BE2C (cell line): ENCODE data around the gene GDF15. TPM values are rescaled to one million over a fixed set of nuclear protein-coding genes. Genes with fewer than 3 reads are reported as not detected.
A peak's percentile ranks its signal among the peaks of the same experiment; 100 is the strongest.

Experiments used
- DNase-seq: peaks from one replicate; pipeline ENCODE4 v3.0.0-alpha.2; 2020
- H3K27me3 ChIP-seq: fragments of 250-450 bp; sonication (Bioruptor Pico); 2 replicates; pipeline ENCODE4 v1.5.1; 2020; ENCODE audit warnings: mild to moderate bottlenecking
- H3K36me3 ChIP-seq: fragments of 250-450 bp; sonication (Bioruptor Pico); 2 replicates; pipeline ENCODE4 v1.5.1; 2020; ENCODE audit warnings: mild to moderate bottlenecking
- H3K4me1 ChIP-seq: fragments of 250-450 bp; sonication (Bioruptor Pico); 2 replicates; pipeline ENCODE4 v1.5.1; 2020
- H3K4me3 ChIP-seq: 2 replicates; pipeline ENCODE4 v1.5.1; 2011; ENCODE audit warnings: low read depth, low read length
- H3K9me3 ChIP-seq: fragments of 250-450 bp; sonication (Bioruptor Pico); 2 replicates; pipeline ENCODE4 v1.5.1; 2020
- polyA plus RNA-seq: library from polyadenylated mRNA; unstranded; fragments of >200 nt; gene quantifications from one replicate; pipeline ENCODE4 v1.2.1, GENCODE V29; 2012; ENCODE audit warnings: low read depth, missing spikeins; ENCODE audit not compliant: insufficient read length, insufficient read depth
- TF ChIP-seq, protein P1 (sequence below): IDR thresholded peaks from 2 replicates; pipeline ENCODE4 v1.5.1; 2012; ENCODE audit warnings: mild to moderate bottlenecking, low read depth, low read length

The GDF15 gene, protein sequence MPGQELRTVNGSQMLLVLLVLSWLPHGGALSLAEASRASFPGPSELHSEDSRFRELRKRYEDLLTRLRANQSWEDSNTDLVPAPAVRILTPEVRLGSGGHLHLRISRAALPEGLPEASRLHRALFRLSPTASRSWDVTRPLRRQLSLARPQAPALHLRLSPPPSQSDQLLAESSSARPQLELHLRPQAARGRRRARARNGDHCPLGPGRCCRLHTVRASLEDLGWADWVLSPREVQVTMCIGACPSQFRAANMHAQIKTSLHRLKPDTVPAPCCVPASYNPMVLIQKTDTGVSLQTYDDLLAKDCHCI
- 492 TPM for polyA plus RNA-seq

DNA sequence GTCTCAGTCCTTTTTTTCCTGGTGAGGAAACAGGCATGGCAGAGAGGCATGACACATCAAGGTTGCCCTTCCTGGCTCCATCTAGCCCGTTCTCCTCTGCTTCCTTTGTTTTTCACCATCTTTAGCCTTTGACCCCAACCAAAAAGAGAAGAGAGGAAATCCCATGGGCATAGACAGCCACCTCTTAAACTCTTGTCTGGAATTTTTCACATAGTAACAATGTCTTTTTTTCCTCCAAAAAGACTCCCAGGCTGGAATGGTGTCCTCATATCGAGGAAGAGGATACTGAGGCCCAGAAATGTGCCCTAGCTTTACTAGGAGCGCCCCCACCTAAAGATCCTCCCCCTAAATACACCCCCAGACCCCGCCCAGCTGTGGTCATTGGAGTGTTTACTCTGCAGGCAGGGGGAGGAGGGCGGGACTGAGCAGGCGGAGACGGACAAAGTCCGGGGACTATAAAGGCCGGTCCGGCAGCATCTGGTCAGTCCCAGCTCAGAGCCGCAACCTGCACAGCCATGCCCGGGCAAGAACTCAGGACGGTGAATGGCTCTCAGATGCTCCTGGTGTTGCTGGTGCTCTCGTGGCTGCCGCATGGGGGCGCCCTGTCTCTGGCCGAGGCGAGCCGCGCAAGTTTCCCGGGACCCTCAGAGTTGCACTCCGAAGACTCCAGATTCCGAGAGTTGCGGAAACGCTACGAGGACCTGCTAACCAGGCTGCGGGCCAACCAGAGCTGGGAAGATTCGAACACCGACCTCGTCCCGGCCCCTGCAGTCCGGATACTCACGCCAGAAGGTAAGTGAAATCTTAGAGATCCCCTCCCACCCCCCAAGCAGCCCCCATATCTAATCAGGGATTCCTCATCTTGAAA, at the start of gene GDF15:
Gene GDF15, plus strand, starts transcription at position 484 of the 868 bp plus-strand sequence. Its CDS starts 32 bp downstream, at position 516.
- DNase-seq, result peak; percentile 43

DNA sequence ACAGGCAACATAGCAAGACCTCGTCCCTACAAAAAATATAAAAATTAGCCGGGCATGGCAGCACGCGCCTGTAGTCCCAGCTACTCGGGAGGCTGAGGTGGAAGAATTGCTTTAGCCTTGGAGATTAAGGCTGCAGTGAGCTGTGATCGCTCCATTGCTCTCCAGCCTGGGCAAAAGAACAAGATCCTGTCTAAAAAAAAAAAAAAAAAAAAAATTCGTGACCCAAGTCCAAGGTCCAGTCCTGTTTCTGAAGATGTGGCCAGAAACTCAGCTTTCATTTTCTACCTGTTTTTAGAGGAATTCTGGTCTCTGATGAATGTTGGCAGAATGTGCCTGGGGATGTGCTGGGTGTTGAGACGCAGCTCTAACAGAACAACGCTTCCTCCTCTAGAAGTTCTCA, 47.4 kb upstream of the GDF15 start:
- Histone ChIP-seq H3K4me3 (no peak overlapping the region), H3K27me3 (peaks cover 9% of the 10 kb centered on the region; the same call in 1 of the 2 replicates)

More for the DNA sequence above, at the start of gene GDF15:
- Histone ChIP-seq H3K4me1 (no peaks in the 10 kb centered on the region), H3K36me3 (no peaks in the 10 kb centered on the region), H3K4me3 (peak within 1 kb of the TSS; percentile 45), H3K27me3 (peaks cover 10% of the 10 kb centered on the region), H3K9me3 (no peaks in the 10 kb centered on the region)
- TF ChIP-seq, protein P1, sequence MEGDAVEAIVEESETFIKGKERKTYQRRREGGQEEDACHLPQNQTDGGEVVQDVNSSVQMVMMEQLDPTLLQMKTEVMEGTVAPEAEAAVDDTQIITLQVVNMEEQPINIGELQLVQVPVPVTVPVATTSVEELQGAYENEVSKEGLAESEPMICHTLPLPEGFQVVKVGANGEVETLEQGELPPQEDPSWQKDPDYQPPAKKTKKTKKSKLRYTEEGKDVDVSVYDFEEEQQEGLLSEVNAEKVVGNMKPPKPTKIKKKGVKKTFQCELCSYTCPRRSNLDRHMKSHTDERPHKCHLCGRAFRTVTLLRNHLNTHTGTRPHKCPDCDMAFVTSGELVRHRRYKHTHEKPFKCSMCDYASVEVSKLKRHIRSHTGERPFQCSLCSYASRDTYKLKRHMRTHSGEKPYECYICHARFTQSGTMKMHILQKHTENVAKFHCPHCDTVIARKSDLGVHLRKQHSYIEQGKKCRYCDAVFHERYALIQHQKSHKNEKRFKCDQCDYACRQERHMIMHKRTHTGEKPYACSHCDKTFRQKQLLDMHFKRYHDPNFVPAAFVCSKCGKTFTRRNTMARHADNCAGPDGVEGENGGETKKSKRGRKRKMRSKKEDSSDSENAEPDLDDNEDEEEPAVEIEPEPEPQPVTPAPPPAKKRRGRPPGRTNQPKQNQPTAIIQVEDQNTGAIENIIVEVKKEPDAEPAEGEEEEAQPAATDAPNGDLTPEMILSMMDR, result peak; percentile 58

DNA sequence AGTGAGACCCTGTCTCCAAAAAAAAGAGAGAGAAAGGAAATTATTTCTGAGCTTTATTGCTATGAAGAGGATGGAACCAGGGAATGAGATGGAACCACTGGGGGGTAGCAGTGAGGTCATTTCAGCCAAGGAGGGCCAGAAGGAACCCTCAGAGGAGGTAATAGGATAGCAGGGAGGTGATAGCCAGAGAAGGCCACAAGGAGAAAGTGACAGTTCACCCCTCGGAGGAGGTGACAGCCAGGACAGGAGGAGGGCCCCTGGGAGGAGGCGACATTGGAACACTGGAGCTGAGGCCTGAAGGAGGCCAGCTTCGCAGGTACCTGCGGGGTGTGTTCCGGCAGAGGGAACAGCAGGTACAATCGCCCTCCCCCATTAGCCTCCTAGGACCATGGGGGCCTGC, 46.2 kb upstream of the GDF15 start:
- H3K9me3 ChIP-seq, result no peaks in the 10 kb centered on the region
- H3K27me3 ChIP-seq, result peaks cover 9% of the 10 kb centered on the region; the same call in 1 of the 2 replicates
- no peak overlapping the region for H3K4me3 ChIP-seq
- no peaks in the 10 kb centered on the region; the same call in 1 of the 2 replicates for H3K4me1 ChIP-seq
- no peak for DNase-seq
- H3K36me3 ChIP-seq, result no peaks in the 10 kb centered on the region
- TF ChIP-seq, protein P1, result peak; percentile 36; the same call in 1 of the 2 replicates

More for the DNA sequence above, 47.4 kb upstream of the GDF15 start:
- TF ChIP-seq, protein P1, result no peak
- no peak for DNase-seq
- H3K4me1 ChIP-seq, result no peaks in the 10 kb centered on the region; the same call in 1 of the 2 replicates
- H3K36me3 ChIP-seq, result no peaks in the 10 kb centered on the region
- H3K9me3 ChIP-seq, result no peaks in the 10 kb centered on the region

DNA sequence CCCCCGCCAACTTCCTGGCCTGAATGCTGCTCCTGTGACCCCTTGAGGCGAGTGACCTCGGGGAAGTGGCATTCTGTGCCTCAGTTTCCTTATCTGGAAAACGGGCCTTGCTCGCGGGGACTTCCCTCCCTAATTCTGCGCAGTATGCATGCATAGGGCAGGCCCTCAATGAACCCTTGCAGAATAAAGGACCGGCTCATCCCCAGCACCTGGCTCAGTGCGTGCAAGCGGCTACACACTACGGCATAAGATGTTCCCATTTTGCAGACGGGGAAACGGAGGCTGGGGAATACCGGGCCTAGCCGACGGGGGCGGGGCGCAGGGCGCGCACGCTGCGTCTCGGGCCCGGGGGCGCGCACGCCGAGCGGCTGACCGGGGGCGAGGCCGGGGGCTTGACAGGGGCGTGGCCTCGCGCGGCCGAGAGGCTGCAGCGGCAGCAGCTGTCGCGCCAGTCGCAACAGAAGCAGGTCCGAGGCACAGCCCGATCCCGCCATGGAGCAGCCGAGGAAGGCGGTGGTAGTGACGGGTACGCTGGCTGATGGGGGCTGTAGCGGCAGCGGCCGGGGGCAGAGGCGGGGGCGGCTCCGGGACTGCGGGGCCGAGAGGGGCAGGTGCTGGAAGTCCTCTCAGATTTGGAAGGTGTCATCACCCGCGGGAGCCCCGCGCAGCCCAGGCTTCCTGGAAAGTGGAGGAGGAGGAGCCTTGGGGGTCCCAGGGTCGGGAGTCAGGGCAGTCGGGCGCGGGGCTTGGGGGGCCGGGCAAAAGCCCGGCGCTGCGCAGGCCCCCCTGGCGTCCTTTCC, 45.6 kb upstream of the GDF15 start, which contains the start of gene PGPEP1:
Gene PGPEP1, plus strand, starts transcription at position 409 of the 800 bp plus-strand sequence. Its CDS starts 84 bp downstream, at position 493.
- DNase-seq, result peak; percentile 89
- no peaks in the 10 kb centered on the region for H3K36me3 ChIP-seq
- TF ChIP-seq, protein P1, result no peak
- H3K4me3 ChIP-seq, result peak within 1 kb of the TSS; percentile 55
- H3K9me3 ChIP-seq, result no peaks in the 10 kb centered on the region
- H3K27me3 ChIP-seq, result peaks cover 9% of the 10 kb centered on the region; the same call in 1 of the 2 replicates
- no peaks in the 10 kb centered on the region; the same call in 1 of the 2 replicates for H3K4me1 ChIP-seq

DNA sequence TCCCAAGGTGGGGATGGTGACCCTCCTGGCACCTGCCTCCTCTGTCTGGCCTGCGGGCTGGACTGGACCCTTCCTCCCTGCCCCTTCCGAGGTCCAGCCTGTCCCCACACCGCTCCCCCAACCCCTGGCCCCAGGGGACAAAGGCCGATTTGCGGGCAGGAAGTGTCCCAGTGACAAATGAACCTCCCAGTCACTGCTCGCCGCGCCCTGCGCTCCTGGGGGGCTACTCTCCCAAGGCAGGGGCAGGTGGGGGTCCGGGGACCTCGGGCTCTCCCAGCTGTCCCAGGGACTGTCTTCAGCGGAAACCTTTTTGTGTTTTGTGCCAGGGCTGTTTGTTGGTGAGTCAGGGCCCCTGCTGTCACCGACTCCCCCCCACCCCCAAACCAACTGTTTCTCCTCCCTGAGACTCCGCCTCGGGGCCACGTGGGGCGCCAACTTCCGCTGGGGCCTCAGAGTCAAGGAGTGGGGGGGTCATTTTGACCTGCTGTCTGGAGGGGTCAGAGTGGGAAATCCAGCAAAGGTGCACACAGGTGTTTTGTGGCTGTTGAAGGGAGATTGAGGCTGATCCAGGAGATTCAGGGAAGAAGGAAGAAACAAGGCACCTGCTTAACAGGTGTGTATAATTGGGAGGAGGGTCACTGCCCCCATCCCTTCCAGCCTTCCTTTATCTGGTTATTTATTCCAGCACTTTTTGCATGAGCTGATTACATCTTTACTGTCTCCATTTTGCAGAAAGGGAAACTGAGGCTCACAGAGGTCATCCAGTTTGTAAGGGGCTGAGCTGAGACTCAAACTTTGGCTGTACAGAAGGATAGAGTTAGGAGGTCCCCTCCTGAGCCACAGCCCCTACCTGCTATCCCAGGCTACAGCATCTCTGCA, 44.7 kb upstream of the GDF15 start:
- H3K27me3 ChIP-seq, result peaks cover 9% of the 10 kb centered on the region; the same call in 1 of the 2 replicates
- no peaks in the 10 kb centered on the region; the same call in 1 of the 2 replicates for H3K4me1 ChIP-seq
- no peaks in the 10 kb centered on the region for H3K9me3 ChIP-seq
- peak overlapping the region; percentile 55 for H3K4me3 ChIP-seq
- TF ChIP-seq, protein P1, result no peak
- no peak for DNase-seq
- H3K36me3 ChIP-seq, result no peaks in the 10 kb centered on the region
